CD4-positive, alpha-beta memory T cell (primary cell): ENCODE data around the gene PDLIM1. TPM values are rescaled to one million over a fixed set of nuclear protein-coding genes. Genes with fewer than 3 reads are reported as not detected.

Source experiments
- CTCF ChIA-PET: fragments of 350-600 bp; sonication (Branson Sonifier 250); formaldehyde crosslinking; loops from one replicate; lab custom pipeline; 2021; ENCODE audit warnings: inconsistent platforms; ENCODE audit not compliant: partially characterized antibody; lab: Charles Lee
- POLR2A ChIA-PET: fragments of 350-600 bp; sonication (Branson Sonifier 250); formaldehyde crosslinking; loops from one replicate; lab custom pipeline; 2021; ENCODE audit not compliant: partially characterized antibody; lab: Charles Lee
- DNase-seq, 5 donors: peaks; one replicate each; pipeline versions ENCODE4 v3.0.0 to v3.0.0-alpha.2; 2020 to 2022; ENCODE audit warnings: mixed read lengths in 1 of 5
- H3K27ac ChIP-seq: one replicate; pipeline ENCODE4 v1.7.0; 2013; ENCODE audit warnings: low read depth, low read length
- H3K27me3 ChIP-seq: 2 replicates; pipeline ENCODE4 v1.7.0; 2013; ENCODE audit warnings: mild to moderate bottlenecking, low read length, moderate library complexity; ENCODE audit not compliant: insufficient read depth
- H3K36me3 ChIP-seq: 2 replicates; pipeline ENCODE4 v1.7.0; 2013; ENCODE audit warnings: mild to moderate bottlenecking, low read length, moderate library complexity; ENCODE audit not compliant: insufficient read depth
- H3K4me1 ChIP-seq: 2 replicates; pipeline ENCODE4 v1.7.0; 2013; ENCODE audit warnings: mild to moderate bottlenecking, low read length, moderate library complexity; ENCODE audit not compliant: insufficient read depth
- H3K4me3 ChIP-seq, 2 donors: one replicate each; pipeline ENCODE4 v1.7.0; 2013; ENCODE audit warnings: low read length in 2 of 2, mild to moderate bottlenecking in 1 of 2
- H3K9me3 ChIP-seq, 2 donors: one replicate each; pipeline ENCODE4 v1.7.0; 2013; ENCODE audit warnings: low read length in 2 of 2, control low read depth in 1 of 2; ENCODE audit not compliant: control insufficient read depth in 1 of 2
- H3K27ac Mint-ChIP-seq, 7 donors: one replicate each; pipeline ENCODE4 v1.8.0; 2020 to 2021; ENCODE audit warnings: mixed read lengths in 7 of 7, mild to moderate bottlenecking in 6 of 7, inconsistent platforms in 3 of 7, moderate library complexity in 3 of 7
- H3K27me3 Mint-ChIP-seq, 2 donors: one replicate each; pipeline ENCODE4 v1.8.0; 2020 to 2021; ENCODE audit warnings: mixed read lengths in 2 of 2
- H3K36me3 Mint-ChIP-seq, 2 donors: one replicate each; pipeline ENCODE4 v1.8.0; 2020 to 2021; ENCODE audit warnings: mixed read lengths in 2 of 2, inconsistent platforms in 1 of 2, mild to moderate bottlenecking in 1 of 2
- H3K4me1 Mint-ChIP-seq, 4 donors: one replicate each; pipeline ENCODE4 v1.8.0; 2020 to 2021; ENCODE audit warnings: mixed read lengths in 4 of 4, mild to moderate bottlenecking in 1 of 4
- H3K4me3 Mint-ChIP-seq, 8 donors: one replicate each; pipeline ENCODE4 v1.8.0; 2020 to 2021; ENCODE audit warnings: mixed read lengths in 8 of 8, mild to moderate bottlenecking in 7 of 8, moderate library complexity in 6 of 8, inconsistent platforms in 3 of 8
- H3K9me3 Mint-ChIP-seq, 8 donors: one replicate each; pipeline ENCODE4 v1.8.0; 2020 to 2021; ENCODE audit warnings: mixed read lengths in 8 of 8, mild to moderate bottlenecking in 5 of 8, inconsistent platforms in 3 of 8, moderate library complexity in 1 of 8
- intact Hi-C: fragments of 100-400 bp; cut with micrococcal nuclease; formaldehyde crosslinking; loops from one replicate; pipeline ENCODE4 v1.15.1; 2023
- polyA plus RNA-seq, 2 donors: library from polyadenylated mRNA; unstranded; fragments of 300-500 nt; fragmentation: Illumina TruSeq; gene quantifications; one replicate each; pipeline ENCODE4 v1.2.3, GENCODE V29; 2021
- total RNA-seq, 2 experiments: library from RNA; stranded (reverse); gene quantifications; one replicate each; pipeline ENCODE4 v1.2.3, GENCODE V29; 2021

Gene PDLIM1
- total and polyA plus RNA-seq, 4 experiments from 2014 or later: 0.90 to 7.3 (median 1.4) TPM

- intact Hi-C loops: no loop called here
- no peak overlapping the region for H3K27ac ChIP-seq
- peaks cover 18% of the 10 kb centered on the region for H3K4me1 ChIP-seq
- Mint-ChIP-seq H3K27me3 (peaks cover 8 to 18% of the 10 kb centered on the region in 2 donors), H3K27ac (peak overlapping the region in 2 of 7 donors; percentile 52 to 69), H3K9me3 (no peaks in the 10 kb centered on the region), H3K4me3 (peak overlapping the region; percentile 46 to 80 (median 70)), H3K4me1 (peaks cover 9 to 21% (median 17%) of the 10 kb centered on the region in 4 donors), H3K36me3 (no peaks in the 10 kb centered on the region)
- ChIA-PET CTCF (no interaction called here), POLR2A (no interaction called here)
- no peaks in the 10 kb centered on the region for H3K36me3 ChIP-seq
- H3K4me3 ChIP-seq: peak overlapping the region; percentile 5 to 40
- peaks cover 1% of the 10 kb centered on the region for H3K27me3 ChIP-seq
- DNase-seq: peak in 4 of 5 donors; percentile 0 to 41 (median 28)
- H3K9me3 ChIP-seq: no peaks in the 10 kb centered on the region
Measured at GRCh38 chr10:95295031-95295755, 4.4 kb upstream of the PDLIM1 start.

DNA sequence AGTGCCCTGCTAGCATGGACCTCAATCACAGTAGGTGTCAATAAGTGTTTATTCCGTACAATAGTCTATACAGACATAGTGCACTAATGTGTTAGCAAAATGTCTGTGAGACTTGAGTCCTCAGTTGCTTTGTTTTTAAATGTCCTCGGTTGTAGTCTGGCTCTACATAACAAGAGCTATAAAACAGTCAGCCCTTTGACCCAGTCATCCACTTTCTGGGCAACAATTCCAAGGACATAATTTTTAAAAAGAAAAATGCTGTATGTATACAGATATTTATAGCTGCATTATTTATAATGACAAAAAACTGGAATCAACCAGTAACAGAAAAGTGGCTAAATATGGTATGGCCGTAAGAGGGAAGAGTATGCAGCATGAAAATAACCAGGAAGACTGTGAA is 2.8 kb upstream of the PDLIM1 start:
- H3K27me3 Mint-ChIP-seq: peaks cover 18 to 25% of the 10 kb centered on the region in 2 donors
- POLR2A ChIA-PET: no interaction called here

GRCh38 chr10:95291365-95292039 is 699 bp upstream of the PDLIM1 start:
- Mint-ChIP-seq H3K27ac (peak overlapping the region in 3 of 7 donors; percentile 37 to 51 (median 46)), H3K27me3 (peaks cover 21 to 37% of the 10 kb centered on the region in 2 donors), H3K4me1 (peaks cover 13 to 30% (median 23%) of the 10 kb centered on the region in 4 donors), H3K36me3 (no peaks in the 10 kb centered on the region), H3K9me3 (no peaks in the 10 kb centered on the region), H3K4me3 (peak overlapping the region; percentile 59 to 85 (median 76))
- Histone ChIP-seq H3K4me1 (peaks cover 18% of the 10 kb centered on the region), H3K27me3 (peaks cover 10% of the 10 kb centered on the region), H3K27ac (no peak overlapping the region), H3K4me3 (no peak overlapping the region), H3K9me3 (no peaks in the 10 kb centered on the region), H3K36me3 (no peaks in the 10 kb centered on the region)
- POLR2A ChIA-PET: no interaction called here
- intact Hi-C loops: no loop called here
- CTCF ChIA-PET: no interaction called here
- DNase-seq: no peak

More for the DNA sequence above, 2.8 kb upstream of the PDLIM1 start:
- peak overlapping the region in 2 of 8 donors; percentile 4 to 17 for H3K4me3 Mint-ChIP-seq
- no peak overlapping the region for H3K27ac Mint-ChIP-seq
- intact Hi-C loops: no loop called here
- H3K9me3 ChIP-seq: no peaks in the 10 kb centered on the region
- no peaks in the 10 kb centered on the region for H3K36me3 ChIP-seq
- H3K4me1 ChIP-seq: peaks cover 18% of the 10 kb centered on the region
- H3K4me1 Mint-ChIP-seq: peaks cover 12 to 30% (median 23%) of the 10 kb centered on the region in 4 donors
- no peaks in the 10 kb centered on the region for H3K9me3 Mint-ChIP-seq
- CTCF ChIA-PET: no interaction called here
- no peaks in the 10 kb centered on the region for H3K36me3 Mint-ChIP-seq
- no peak overlapping the region for H3K27ac ChIP-seq
- no peak overlapping the region for H3K4me3 ChIP-seq
- H3K27me3 ChIP-seq: peaks cover 10% of the 10 kb centered on the region
- no peak for DNase-seq

GRCh38 chr10:95289921-95290421 is 832 bp downstream of the PDLIM1 start:
- ChIA-PET POLR2A (no interaction called here), CTCF (no interaction called here)
- Histone ChIP-seq H3K27me3 (peaks cover 10% of the 10 kb centered on the region), H3K36me3 (no peaks in the 10 kb centered on the region), H3K4me1 (peaks cover 10% of the 10 kb centered on the region), H3K4me3 (no peak overlapping the region), H3K27ac (no peak overlapping the region), H3K9me3 (no peaks in the 10 kb centered on the region)
- Mint-ChIP-seq H3K4me3 (peak overlapping the region; percentile 62 to 78 (median 76)), H3K27me3 (peaks cover 21 to 37% of the 10 kb centered on the region in 2 donors), H3K9me3 (no peaks in the 10 kb centered on the region), H3K4me1 (peaks cover 12 to 24% (median 18%) of the 10 kb centered on the region in 4 donors), H3K36me3 (no peaks in the 10 kb centered on the region), H3K27ac (no peak overlapping the region)
- intact Hi-C loops: no loop called here
- no peak for DNase-seq

GRCh38 chr10:95289003-95289920 is 1.5 kb downstream of the PDLIM1 start:
- no peak overlapping the region for H3K27ac ChIP-seq
- DNase-seq: no peak
- POLR2A ChIA-PET: no interaction called here
- peaks cover 9 to 21% (median 14%) of the 10 kb centered on the region in 4 donors for H3K4me1 Mint-ChIP-seq
- peak overlapping the region; percentile 3 to 78 (median 59) for H3K4me3 Mint-ChIP-seq
- CTCF ChIA-PET: interaction anchor here (1.3 kb wide), 1 partner anchor 11 kb away, joined by 3 read pairs; no protein-coding TSS in a partner anchor
- peaks cover 21 to 37% of the 10 kb centered on the region in 2 donors for H3K27me3 Mint-ChIP-seq
- H3K9me3 ChIP-seq: no peaks in the 10 kb centered on the region
- peaks cover 4% of the 10 kb centered on the region for H3K4me1 ChIP-seq
- no peaks in the 10 kb centered on the region for H3K36me3 Mint-ChIP-seq
- peaks cover 10% of the 10 kb centered on the region for H3K27me3 ChIP-seq
- H3K36me3 ChIP-seq: no peaks in the 10 kb centered on the region
- peak overlapping the region in 1 of 7 donors; percentile 68 for H3K27ac Mint-ChIP-seq
- intact Hi-C loops: no loop called here
- H3K4me3 ChIP-seq: no peak overlapping the region
- H3K9me3 Mint-ChIP-seq: no peaks in the 10 kb centered on the region

GRCh38 chr10:95288303-95288702 is 2.5 kb downstream of the PDLIM1 start:
- H3K9me3 Mint-ChIP-seq: no peaks in the 10 kb centered on the region
- H3K4me1 ChIP-seq: peaks cover 4% of the 10 kb centered on the region
- H3K4me3 Mint-ChIP-seq: no peak overlapping the region
- H3K4me1 Mint-ChIP-seq: peaks cover 9 to 21% (median 14%) of the 10 kb centered on the region in 4 donors
- H3K27me3 ChIP-seq: peaks cover 10% of the 10 kb centered on the region
- no peaks in the 10 kb centered on the region for H3K36me3 Mint-ChIP-seq
- no peak overlapping the region for H3K4me3 ChIP-seq
- H3K27ac Mint-ChIP-seq: no peak overlapping the region
- no peak overlapping the region for H3K27ac ChIP-seq
- ChIA-PET POLR2A (no interaction called here), CTCF (interaction anchor here (0.6 to 1.3 kb wide), 2 partner anchors 10 to 12 kb away, joined by 3 to 7 read pairs; no protein-coding TSS in a partner anchor)
- no peak for DNase-seq
- intact Hi-C loops: no loop called here
- H3K36me3 ChIP-seq: no peaks in the 10 kb centered on the region
- peaks cover 24 to 37% of the 10 kb centered on the region in 2 donors for H3K27me3 Mint-ChIP-seq
- H3K9me3 ChIP-seq: no peaks in the 10 kb centered on the region
